ENCODE results near the gene LYPD3. TPM values are rescaled to one million over a fixed set of nuclear protein-coding genes. Genes with fewer than 3 reads are reported as not detected.

The LYPD3 gene
- total and polyA plus RNA-seq, 2 donors (not counting 1 experiment from before 2014, with no cell fraction given), result 0.35 to 0.50 TPM

- Histone ChIP-seq H3K4me2 (ENCODE audit: extremely low read depth, insufficient read depth, low read length) (no peak overlapping the region), H3K4me1 (ENCODE audit: control insufficient read depth, extremely low read depth, insufficient read depth, low read length) (no peaks in the 10 kb centered on the region), H3K27me3 (ENCODE audit: control insufficient read depth, insufficient read depth, low read length) (peaks cover 2% of the 10 kb centered on the region), H3K27ac (ENCODE audit: insufficient read depth, low read length) (no peak overlapping the region), H4K20me1 (ENCODE audit: control insufficient read depth, extremely low read depth, insufficient read depth, low read length) (no peaks in the 10 kb centered on the region), H3K9ac (ENCODE audit: insufficient read depth, low read length) (no peak overlapping the region), H3K4me3 (replicated peaks in 1 of 4; ENCODE audit: control extremely low read depth in 1 of 4, insufficient read depth in 1 of 4, low read depth in 3 of 4, low read length in 4 of 4) (no peak overlapping the region), H3K79me2 (ENCODE audit: control insufficient read depth, insufficient read depth, low read length) (no peaks in the 10 kb centered on the region), H3K9me3 (ENCODE audit: control insufficient read depth, insufficient read depth, low read depth, low read length) (no peaks in the 10 kb centered on the region), H3K36me3 (ENCODE audit: control insufficient read depth, insufficient read depth, low read length) (no peaks in the 10 kb centered on the region), H2AFZ (ENCODE audit: low read length) (no peak overlapping the region)
- DNase-seq (ENCODE audit: low read depth in 2 of 2), result no peak
- TF ChIP-seq EZH2 (IDR thresholded peaks at IDR 0.05; ENCODE audit: low read length, missing control alignments) (no peak), CTCF (conservative IDR thresholded peaks at IDR 0.05 in 1 of 2, IDR thresholded peaks at IDR 0.05 in 1 of 2; ENCODE audit: low read depth in 1 of 2, low read length in 2 of 2) (no peak)
Observed at GRCh38 chr19:43422000-43422688, 43.3 kb downstream of the LYPD3 start.

GRCh38 chr19:43420954-43421353 is 44.5 kb downstream of the LYPD3 start:
- TF ChIP-seq CTCF (conservative IDR thresholded peaks at IDR 0.05 in 1 of 2, IDR thresholded peaks at IDR 0.05 in 1 of 2; ENCODE audit: low read depth in 1 of 2, low read length in 2 of 2) (no peak), EZH2 (IDR thresholded peaks at IDR 0.05; ENCODE audit: low read length, missing control alignments) (no peak)
- Histone ChIP-seq H3K9ac (ENCODE audit: insufficient read depth, low read length) (no peak overlapping the region), H3K9me3 (ENCODE audit: control insufficient read depth, insufficient read depth, low read depth, low read length) (no peaks in the 10 kb centered on the region), H2AFZ (ENCODE audit: low read length) (no peak overlapping the region), H3K79me2 (ENCODE audit: control insufficient read depth, insufficient read depth, low read length) (no peaks in the 10 kb centered on the region), H3K4me3 (replicated peaks in 1 of 4; ENCODE audit: control extremely low read depth in 1 of 4, insufficient read depth in 1 of 4, low read depth in 3 of 4, low read length in 4 of 4) (no peak overlapping the region), H3K27ac (ENCODE audit: insufficient read depth, low read length) (no peak overlapping the region), H3K36me3 (ENCODE audit: control insufficient read depth, insufficient read depth, low read length) (no peaks in the 10 kb centered on the region), H3K4me2 (ENCODE audit: extremely low read depth, insufficient read depth, low read length) (no peak overlapping the region), H3K4me1 (ENCODE audit: control insufficient read depth, extremely low read depth, insufficient read depth, low read length) (no peaks in the 10 kb centered on the region), H4K20me1 (ENCODE audit: control insufficient read depth, extremely low read depth, insufficient read depth, low read length) (no peaks in the 10 kb centered on the region), H3K27me3 (ENCODE audit: control insufficient read depth, insufficient read depth, low read length) (peaks cover 2% of the 10 kb centered on the region)
- no peak for DNase-seq (ENCODE audit: low read depth in 2 of 2)

GRCh38 chr19:43416951-43417623 is 48.3 kb downstream of the LYPD3 start:
- Histone ChIP-seq H3K36me3 (ENCODE audit: control insufficient read depth, insufficient read depth, low read length) (no peaks in the 10 kb centered on the region), H3K27me3 (ENCODE audit: control insufficient read depth, insufficient read depth, low read length) (peaks cover 2% of the 10 kb centered on the region), H3K9me3 (ENCODE audit: control insufficient read depth, insufficient read depth, low read depth, low read length) (no peaks in the 10 kb centered on the region), H3K9ac (ENCODE audit: insufficient read depth, low read length) (no peak overlapping the region), H4K20me1 (ENCODE audit: control insufficient read depth, extremely low read depth, insufficient read depth, low read length) (no peaks in the 10 kb centered on the region), H3K4me1 (ENCODE audit: control insufficient read depth, extremely low read depth, insufficient read depth, low read length) (no peaks in the 10 kb centered on the region), H2AFZ (ENCODE audit: low read length) (no peak overlapping the region), H3K79me2 (ENCODE audit: control insufficient read depth, insufficient read depth, low read length) (no peaks in the 10 kb centered on the region), H3K4me3 (replicated peaks in 1 of 4; ENCODE audit: control extremely low read depth in 1 of 4, insufficient read depth in 1 of 4, low read depth in 3 of 4, low read length in 4 of 4) (no peak overlapping the region), H3K4me2 (ENCODE audit: extremely low read depth, insufficient read depth, low read length) (no peak overlapping the region), H3K27ac (ENCODE audit: insufficient read depth, low read length) (no peak overlapping the region)
- DNase-seq (ENCODE audit: low read depth in 2 of 2), result no peak
- TF ChIP-seq CTCF (conservative IDR thresholded peaks at IDR 0.05 in 1 of 2, IDR thresholded peaks at IDR 0.05 in 1 of 2; ENCODE audit: low read depth in 1 of 2, low read length in 2 of 2), result no peak
- TF ChIP-seq EZH2 (IDR thresholded peaks at IDR 0.05; ENCODE audit: low read length, missing control alignments), result no peak

Data from fibroblast of lung (primary cell).